Measurements from ENCODE around the gene TTLL1.
"Not testable (repeated sequence)": the region's sequence is repeated elsewhere in the genome, so short reads cannot be mapped to it uniquely, and the experiment has no call there.

TTLL1 gene

GRCh38 chr22:43110444-43110926 lies 21.3 kb upstream of the TTLL1 start, which contains the start of gene BIK:
BIK (plus strand) TSS chr22:43110750; CDS start chr22:43124023, 13,273 bp downstream.
- Histone ChIP-seq H3K27ac (ENCODE audit: insufficient read depth in 1 of 2, low read depth in 1 of 2, low read length in 2 of 2, poor library complexity in 1 of 2, severe bottlenecking in 2 of 2) (no peak within 1 kb of the TSS), H3K9me3 (ENCODE audit: control extremely low read depth in 1 of 5, control insufficient read depth in 4 of 5, insufficient read depth in 2 of 5, low read depth in 1 of 5, low read length in 4 of 5) (no peaks in the 10 kb centered on the region), H3K27me3 (replicated peaks in 2 of 5; ENCODE audit: control insufficient read depth in 4 of 5, insufficient read depth in 5 of 5, low read length in 4 of 5) (peaks cover 0 to 30% (median 7%) of the 10 kb centered on the region in 5 experiments), H3K4me1 (ENCODE audit: control extremely low read depth in 1 of 4, control insufficient read depth in 4 of 4, insufficient read depth in 4 of 4, low read length in 3 of 4) (peaks cover 0 to 39% (median 28%) of the 10 kb centered on the region in 4 experiments), H3K4me3 (ENCODE audit: control insufficient read depth in 1 of 7, extremely low read depth in 1 of 7, insufficient read depth in 4 of 7, low read depth in 2 of 7, low read length in 6 of 7) (peak within 1 kb of the TSS; percentile 37 to 69 (median 54)), H3K36me3 (ENCODE audit: control insufficient read depth in 4 of 4, insufficient read depth in 4 of 4, low read length in 3 of 4) (no peaks in the 10 kb centered on the region)
- ChIA-PET POLR2A (interaction anchor here (0.8 kb wide), 1 partner anchor 18 kb away, joined by 3 read pairs; no protein-coding TSS in a partner anchor), CTCF (interaction anchor here (0.9 to 2.2 kb wide), 11 partner anchors 9 to 201 kb away, joined by 3 to 6 read pairs (median 5); partner anchors contain the start of gene MCAT)
- under 1% methylated on average over 43 of the region's 49 CpGs for WGBS (ENCODE audit: insufficient coverage)
- peak; percentile 57 to 70 (median 62) for DNase-seq

GRCh38 chr22:43109921-43110443 lies 20.8 kb upstream of the TTLL1 start:
- Histone ChIP-seq H3K9me3 (ENCODE audit: control extremely low read depth in 1 of 5, control insufficient read depth in 4 of 5, insufficient read depth in 2 of 5, low read depth in 1 of 5, low read length in 4 of 5) (no peaks in the 10 kb centered on the region), H3K4me3 (ENCODE audit: control insufficient read depth in 1 of 7, extremely low read depth in 1 of 7, insufficient read depth in 4 of 7, low read depth in 2 of 7, low read length in 6 of 7) (peak overlapping the region in 6 of 7 experiments; percentile 32 to 68 (median 56)), H3K27me3 (replicated peaks in 2 of 5; ENCODE audit: control insufficient read depth in 4 of 5, insufficient read depth in 5 of 5, low read length in 4 of 5) (peaks cover 0 to 30% (median 7%) of the 10 kb centered on the region in 5 experiments), H3K36me3 (ENCODE audit: control insufficient read depth in 4 of 4, insufficient read depth in 4 of 4, low read length in 3 of 4) (no peaks in the 10 kb centered on the region), H3K4me1 (ENCODE audit: control extremely low read depth in 1 of 4, control insufficient read depth in 4 of 4, insufficient read depth in 4 of 4, low read length in 3 of 4) (peaks cover 0 to 34% (median 27%) of the 10 kb centered on the region in 4 experiments), H3K27ac (ENCODE audit: insufficient read depth in 1 of 2, low read depth in 1 of 2, low read length in 2 of 2, poor library complexity in 1 of 2, severe bottlenecking in 2 of 2) (no peak overlapping the region)
- 0% methylated on average over 13 of the region's 32 CpGs for WGBS (ENCODE audit: insufficient coverage)
- DNase-seq: no peak
- CTCF ChIA-PET: interaction anchor here (0.9 to 2.2 kb wide), 12 partner anchors 9 to 200 kb away, joined by 3 to 6 read pairs (median 4); partner anchors contain the start of gene MCAT
- POLR2A ChIA-PET: interaction anchor here (0.8 kb wide), 1 partner anchor 18 kb away, joined by 3 read pairs; no protein-coding TSS in a partner anchor

GRCh38 chr22:43109511-43109910 lies 20.3 kb upstream of the TTLL1 start:
- Histone ChIP-seq H3K4me1 (ENCODE audit: control extremely low read depth in 1 of 4, control insufficient read depth in 4 of 4, insufficient read depth in 4 of 4, low read length in 3 of 4) (peaks cover 0 to 29% (median 25%) of the 10 kb centered on the region in 4 experiments), H3K4me3 (ENCODE audit: control insufficient read depth in 1 of 7, extremely low read depth in 1 of 7, insufficient read depth in 4 of 7, low read depth in 2 of 7, low read length in 6 of 7) (no peak overlapping the region), H3K36me3 (ENCODE audit: control insufficient read depth in 4 of 4, insufficient read depth in 4 of 4, low read length in 3 of 4) (no peaks in the 10 kb centered on the region), H3K27me3 (replicated peaks in 2 of 5; ENCODE audit: control insufficient read depth in 4 of 5, insufficient read depth in 5 of 5, low read length in 4 of 5) (peaks cover 0 to 30% (median 7%) of the 10 kb centered on the region in 5 experiments), H3K27ac (ENCODE audit: insufficient read depth in 1 of 2, low read depth in 1 of 2, low read length in 2 of 2, poor library complexity in 1 of 2, severe bottlenecking in 2 of 2) (no peak overlapping the region), H3K9me3 (ENCODE audit: control extremely low read depth in 1 of 5, control insufficient read depth in 4 of 5, insufficient read depth in 2 of 5, low read depth in 1 of 5, low read length in 4 of 5) (no peaks in the 10 kb centered on the region)
- no peak for DNase-seq
- 82% methylated on average over 3 of the region's 5 CpGs for WGBS (ENCODE audit: insufficient coverage)
- ChIA-PET POLR2A (interaction anchor here (0.8 kb wide), 1 partner anchor 17 kb away, joined by 3 read pairs; no protein-coding TSS in a partner anchor), CTCF (interaction anchor here (0.9 to 2.2 kb wide), 9 partner anchors 8 to 200 kb away, joined by 3 to 6 read pairs (median 6); partner anchors contain the start of gene MCAT)

GRCh38 chr22:43106302-43106701 lies 17.1 kb upstream of the TTLL1 start:
- Histone ChIP-seq H3K4me3 (ENCODE audit: control insufficient read depth in 1 of 7, extremely low read depth in 1 of 7, insufficient read depth in 4 of 7, low read depth in 2 of 7, low read length in 6 of 7) (no peak overlapping the region), H3K27ac (ENCODE audit: insufficient read depth in 1 of 2, low read depth in 1 of 2, low read length in 2 of 2, poor library complexity in 1 of 2, severe bottlenecking in 2 of 2) (no peak overlapping the region), H3K27me3 (replicated peaks in 2 of 5; ENCODE audit: control insufficient read depth in 4 of 5, insufficient read depth in 5 of 5, low read length in 4 of 5) (peaks cover 0 to 21% (median 7%) of the 10 kb centered on the region in 5 experiments), H3K9me3 (ENCODE audit: control extremely low read depth in 1 of 5, control insufficient read depth in 4 of 5, insufficient read depth in 2 of 5, low read depth in 1 of 5, low read length in 4 of 5) (no peaks in the 10 kb centered on the region), H3K36me3 (ENCODE audit: control insufficient read depth in 4 of 4, insufficient read depth in 4 of 4, low read length in 3 of 4) (no peaks in the 10 kb centered on the region), H3K4me1 (ENCODE audit: control extremely low read depth in 1 of 4, control insufficient read depth in 4 of 4, insufficient read depth in 4 of 4, low read length in 3 of 4) (peaks cover 0 to 23% (median 14%) of the 10 kb centered on the region in 4 experiments)
- 96% methylated on average over 8 of the region's 8 CpGs for WGBS (ENCODE audit: insufficient coverage)
- no peak for DNase-seq
- CTCF ChIA-PET: interaction anchor here (0.7 kb wide), 1 partner anchor 25 kb away, joined by 3 read pairs; no protein-coding TSS in a partner anchor
- POLR2A ChIA-PET: interaction anchor here (0.6 to 1.0 kb wide), 2 partner anchors 14 to 205 kb away, joined by 3 to 5 read pairs; no protein-coding TSS in a partner anchor

GRCh38 chr22:43104950-43105349 lies 15.8 kb upstream of the TTLL1 start:
- POLR2A ChIA-PET; H3K27me3 ChIP-seq (replicated peaks in 2 of 5; ENCODE audit: control insufficient read depth in 4 of 5, insufficient read depth in 5 of 5, low read length in 4 of 5); DNase-seq; H3K9me3 ChIP-seq (ENCODE audit: control extremely low read depth in 1 of 5, control insufficient read depth in 4 of 5, insufficient read depth in 2 of 5, low read depth in 1 of 5, low read length in 4 of 5); H3K36me3 ChIP-seq (ENCODE audit: control insufficient read depth in 4 of 4, insufficient read depth in 4 of 4, low read length in 3 of 4); H3K4me3 ChIP-seq (ENCODE audit: control insufficient read depth in 1 of 7, extremely low read depth in 1 of 7, insufficient read depth in 4 of 7, low read depth in 2 of 7, low read length in 6 of 7); H3K27ac ChIP-seq (ENCODE audit: insufficient read depth in 1 of 2, low read depth in 1 of 2, low read length in 2 of 2, poor library complexity in 1 of 2, severe bottlenecking in 2 of 2): not testable (repeated sequence)
- H3K4me1 ChIP-seq (ENCODE audit: control extremely low read depth in 1 of 4, control insufficient read depth in 4 of 4, insufficient read depth in 4 of 4, low read length in 3 of 4): peaks cover 0 to 10% (median 1%) of the 10 kb centered on the region in 4 experiments
- CTCF ChIA-PET: interaction anchor here (1.0 kb wide), 1 partner anchor 12 kb away, joined by 4 read pairs; no protein-coding TSS in a partner anchor
- WGBS (ENCODE audit: insufficient coverage): 93% methylated on average over 2 of the region's 3 CpGs

- CTCF ChIA-PET: interaction anchor here (1.0 kb wide), 1 partner anchor 12 kb away, joined by 4 read pairs; no protein-coding TSS in a partner anchor
- DNase-seq: peak in 2 of 3 donors; percentile 52
These were observed 14.9 kb upstream of the TTLL1 start for GRCh38 chr22:43104056-43104625.

More at GRCh38 chr22:43104056-43104625, 14.9 kb upstream of the TTLL1 start:
- WGBS (ENCODE audit: insufficient coverage): 85% methylated on average over 15 of the region's 15 CpGs
- H3K9me3 ChIP-seq (ENCODE audit: control extremely low read depth in 1 of 5, control insufficient read depth in 4 of 5, insufficient read depth in 2 of 5, low read depth in 1 of 5, low read length in 4 of 5); H3K27ac ChIP-seq (ENCODE audit: insufficient read depth in 1 of 2, low read depth in 1 of 2, low read length in 2 of 2, poor library complexity in 1 of 2, severe bottlenecking in 2 of 2); POLR2A ChIA-PET; H3K36me3 ChIP-seq (ENCODE audit: control insufficient read depth in 4 of 4, insufficient read depth in 4 of 4, low read length in 3 of 4); H3K27me3 ChIP-seq (replicated peaks in 2 of 5; ENCODE audit: control insufficient read depth in 4 of 5, insufficient read depth in 5 of 5, low read length in 4 of 5); H3K4me3 ChIP-seq (ENCODE audit: control insufficient read depth in 1 of 7, extremely low read depth in 1 of 7, insufficient read depth in 4 of 7, low read depth in 2 of 7, low read length in 6 of 7); H3K4me1 ChIP-seq (ENCODE audit: control extremely low read depth in 1 of 4, control insufficient read depth in 4 of 4, insufficient read depth in 4 of 4, low read length in 3 of 4): not testable (repeated sequence)
